Neuronal stem cell (in vitro differentiated cells): ENCODE results near the gene C16orf78.
"Not testable (repeated sequence)": the region's sequence is repeated elsewhere in the genome, so short reads cannot be mapped to it uniquely, and the experiment has no call there.

Experiments
- DNase-seq: peaks from one replicate; pipeline ENCODE4 v3.0.0-alpha.2; 2013; ENCODE audit warnings: low spot score
- H2AFZ ChIP-seq: one replicate; pipeline ENCODE4 v1.6.1; 2013; ENCODE audit warnings: mild to moderate bottlenecking, low read length, inconsistent platforms
- H2AK5ac ChIP-seq: 2 replicates; pipeline ENCODE4 v1.6.1; 2013; ENCODE audit warnings: low read depth, mild to moderate bottlenecking, inconsistent platforms, low read length, moderate library complexity, mixed read lengths
- H2BK120ac ChIP-seq: 2 replicates; pipeline ENCODE4 v1.6.1; 2013; ENCODE audit warnings: low read depth, mild to moderate bottlenecking, inconsistent platforms, low read length, moderate library complexity, mixed read lengths
- H2BK12ac ChIP-seq: one replicate; pipeline ENCODE4 v1.6.1; 2013; ENCODE audit warnings: low read length, inconsistent platforms
- H2BK15ac ChIP-seq: 2 replicates; pipeline ENCODE4 v1.6.1; 2013; ENCODE audit warnings: mild to moderate bottlenecking, low read length, inconsistent platforms, mixed read lengths
- H2BK5ac ChIP-seq: one replicate; pipeline ENCODE4 v1.6.1; 2013; ENCODE audit warnings: inconsistent platforms, mild to moderate bottlenecking, low read length, moderate library complexity
- H3K14ac ChIP-seq: one replicate; pipeline ENCODE4 v1.6.1; 2013; ENCODE audit warnings: low read length, inconsistent platforms
- H3K18ac ChIP-seq: 2 replicates; pipeline ENCODE4 v1.6.1; 2013; ENCODE audit warnings: low read length, inconsistent platforms
- H3K23ac ChIP-seq: 2 replicates; pipeline ENCODE4 v1.6.1; 2013; ENCODE audit warnings: low read depth, mild to moderate bottlenecking, mixed read lengths, low read length, inconsistent platforms; ENCODE audit not compliant: poor library complexity
- H3K27ac ChIP-seq: replicated peaks from 3 replicates; pipeline ENCODE4 v1.5.1; 2013; ENCODE audit warnings: low read length, inconsistent platforms
- H3K27me3 ChIP-seq, 3 experiments: 2 replicates each; pipeline ENCODE4 v1.6.1; 2013; ENCODE audit warnings: low read length in 3 of 3, mild to moderate bottlenecking in 2 of 3, inconsistent platforms in 1 of 3, low read depth in 1 of 3, mixed read lengths in 1 of 3, moderate library complexity in 1 of 3; ENCODE audit not compliant: control insufficient read depth in 3 of 3, insufficient read depth in 3 of 3
- H3K36me3 ChIP-seq, 2 donors: replicated peaks in 1 of 2; 2 replicates each; pipeline ENCODE4 v1.6.1; 2013; ENCODE audit warnings: low read length in 2 of 2; ENCODE audit not compliant: control insufficient read depth in 2 of 2, insufficient read depth in 2 of 2
- H3K4ac ChIP-seq: 2 replicates; pipeline ENCODE4 v1.6.1; 2013; ENCODE audit warnings: inconsistent platforms, mild to moderate bottlenecking, low read length, moderate library complexity
- H3K4me1 ChIP-seq, 2 donors: 1 replicate in 1 of 2; 2 replicates in 1 of 2; pipeline ENCODE4 v1.6.1; 2013; ENCODE audit warnings: low read length in 2 of 2, low read depth in 1 of 2; ENCODE audit not compliant: control insufficient read depth in 2 of 2, insufficient read depth in 1 of 2
- H3K4me2 ChIP-seq: one replicate; pipeline ENCODE4 v1.6.1; 2013; ENCODE audit warnings: mild to moderate bottlenecking, low read length, inconsistent platforms; ENCODE audit not compliant: insufficient read depth, poor library complexity, severe bottlenecking
- H3K4me3 ChIP-seq, 2 donors: 2 replicates each; pipeline ENCODE4 v1.5.1; 2013; ENCODE audit warnings: low read length in 2 of 2, mild to moderate bottlenecking in 2 of 2, inconsistent platforms in 1 of 2, moderate library complexity in 1 of 2
- H3K79me1 ChIP-seq: one replicate; pipeline ENCODE4 v1.6.1; 2013; ENCODE audit warnings: low read depth, mild to moderate bottlenecking, inconsistent platforms, low read length, moderate library complexity
- H3K9ac ChIP-seq: one replicate; pipeline ENCODE4 v1.6.1; 2013; ENCODE audit warnings: mild to moderate bottlenecking, low read depth, low read length, inconsistent platforms; ENCODE audit not compliant: poor library complexity
- H3K9me3 ChIP-seq, 2 donors: replicated peaks in 1 of 2; 2 replicates each; pipeline versions ENCODE3 to v1.6.1; 2013; ENCODE audit warnings: low read length in 2 of 2, mild to moderate bottlenecking in 2 of 2, inconsistent platforms in 1 of 2, low read depth in 1 of 2, mixed read lengths in 1 of 2, moderate library complexity in 1 of 2; ENCODE audit not compliant: control insufficient read depth in 2 of 2, insufficient read depth in 1 of 2
- H4K8ac ChIP-seq: one replicate; pipeline ENCODE4 v1.6.1; 2013; ENCODE audit warnings: low read depth, mild to moderate bottlenecking, inconsistent platforms, low read length, moderate library complexity
- H4K91ac ChIP-seq: one replicate; pipeline ENCODE4 v1.6.1; 2013; ENCODE audit warnings: low read length, low read depth, mild to moderate bottlenecking, inconsistent platforms; ENCODE audit not compliant: poor library complexity
- WGBS, 2 donors: extraction: QIAGEN DNeasy Blood & Tissue Kit; methylation state at CpG; one replicate each; pipeline ENCODE4 v1.1.7; 2013; ENCODE audit warnings: missing lambda C conversion rate in 2 of 2, mixed read lengths in 1 of 2; ENCODE audit not compliant: insufficient read length in 2 of 2, insufficient replicate concordance in 1 of 2; ENCODE audit errors: extremely low coverage in 2 of 2; 5-methylcytosine and 5-hydroxymethylcytosine counted together

C16orf78 gene

GRCh38 chr16:49356728-49357488, 16.7 kb upstream of the C16orf78 start:
- H3K4me1 ChIP-seq = no peaks in the 10 kb centered on the region
- no peak overlapping the region for H2BK120ac ChIP-seq
- H2BK12ac ChIP-seq = no peak overlapping the region
- H3K4me3 ChIP-seq = no peak overlapping the region
- DNase-seq = no peak
- no peak overlapping the region for H3K14ac ChIP-seq
- H2BK5ac ChIP-seq = no peak overlapping the region
- H4K8ac ChIP-seq = no peak overlapping the region
- no peak overlapping the region for H3K27ac ChIP-seq
- WGBS, 2 donors = no CpG with 5 or more reads among the region's 20 CpGs
- no peak overlapping the region for H3K4ac ChIP-seq
- H3K23ac ChIP-seq = no peak overlapping the region
- H3K18ac ChIP-seq = no peak overlapping the region
- no peak overlapping the region for H4K91ac ChIP-seq
- H3K4me2 ChIP-seq = no peak overlapping the region
- H2AFZ ChIP-seq = no peak overlapping the region
- H3K9me3 ChIP-seq = no peaks in the 10 kb centered on the region
- no peaks in the 10 kb centered on the region for H3K79me1 ChIP-seq
- H2BK15ac ChIP-seq = no peak overlapping the region
- H3K36me3 ChIP-seq = no peaks in the 10 kb centered on the region
- H3K27me3 ChIP-seq = peaks cover 0 to 27% (median 0%) of the 10 kb centered on the region in 3 experiments
- no peak overlapping the region for H3K9ac ChIP-seq
- no peak overlapping the region for H2AK5ac ChIP-seq

- Histone ChIP-seq H3K4me3 (no peak overlapping the region), H3K4me2 (no peak overlapping the region), H3K9me3 (no peaks in the 10 kb centered on the region), H3K79me1 (no peaks in the 10 kb centered on the region), H3K27ac (no peak overlapping the region), H3K4ac (no peak overlapping the region), H2AK5ac (no peak overlapping the region), H3K36me3 (no peaks in the 10 kb centered on the region), H4K8ac (no peak overlapping the region), H2BK120ac (no peak overlapping the region), H2BK15ac (no peak overlapping the region), H3K9ac (no peak overlapping the region), H2AFZ (no peak overlapping the region), H3K14ac (no peak overlapping the region), H3K27me3 (peaks cover 0 to 25% (median 0%) of the 10 kb centered on the region in 3 experiments), H3K4me1 (no peaks in the 10 kb centered on the region), H2BK12ac (no peak overlapping the region), H2BK5ac (no peak overlapping the region), H4K91ac (no peak overlapping the region), H3K23ac (no peak overlapping the region), H3K18ac (no peak overlapping the region)
- no peak for DNase-seq
- no CpG with 5 or more reads among the region's 4 CpGs for WGBS, 2 donors
Observed at GRCh38 chr16:49359591-49359990, 14.0 kb upstream of the C16orf78 start.

DNA sequence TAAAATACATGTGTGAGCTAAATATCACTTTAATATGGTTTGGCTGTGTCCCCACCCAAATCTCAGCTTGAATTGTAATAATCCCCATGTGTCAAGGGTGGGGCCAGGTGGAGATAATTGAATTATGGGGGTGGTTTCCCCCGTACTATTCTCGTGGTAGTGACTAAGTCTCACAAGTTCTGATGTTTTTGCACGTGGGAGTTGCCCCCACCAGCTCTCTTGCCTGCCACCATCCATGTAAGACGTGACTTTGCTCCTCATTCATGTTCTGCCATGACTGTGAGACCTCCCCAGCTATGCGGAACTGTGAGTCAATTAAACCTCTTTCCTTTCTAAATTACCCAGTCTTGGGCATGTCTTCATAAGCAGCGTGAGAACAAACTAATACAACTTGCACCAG, 11.9 kb upstream of the C16orf78 start:
- not testable (repeated sequence) for H3K9me3 ChIP-seq, H2BK15ac ChIP-seq, H3K23ac ChIP-seq, H2AFZ ChIP-seq, H4K91ac ChIP-seq, H2BK12ac ChIP-seq, H3K27ac ChIP-seq, H3K4me3 ChIP-seq, H3K9ac ChIP-seq, H3K79me1 ChIP-seq, H2BK5ac ChIP-seq, H4K8ac ChIP-seq, H3K4ac ChIP-seq, DNase-seq, H2AK5ac ChIP-seq, H3K14ac ChIP-seq, H3K4me2 ChIP-seq, H3K18ac ChIP-seq, H2BK120ac ChIP-seq, H3K4me1 ChIP-seq, H3K36me3 ChIP-seq
- no CpG with 5 or more reads among the region's 6 CpGs for WGBS, 2 donors
- peaks cover 0 to 23% (median 0%) of the 10 kb centered on the region in 3 experiments for H3K27me3 ChIP-seq

DNA sequence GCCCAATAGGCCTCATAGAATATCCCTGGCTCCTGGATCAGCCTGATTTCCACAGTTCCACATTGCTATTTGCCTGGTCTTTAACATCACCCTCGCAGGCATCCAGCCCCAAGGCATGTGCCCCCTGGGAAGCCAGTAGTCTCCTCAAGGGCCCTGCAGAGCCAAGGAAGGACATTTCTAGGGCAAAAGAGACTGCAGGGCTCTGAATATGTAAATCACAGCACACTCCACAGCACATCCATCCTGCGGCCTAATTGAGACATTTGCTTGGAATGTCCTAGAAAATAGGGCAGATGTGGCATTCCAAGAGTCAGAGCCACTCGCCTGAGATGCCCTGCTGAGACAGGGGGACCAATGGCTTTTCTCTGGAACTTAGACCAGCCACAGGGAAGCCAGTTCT, 11.4 kb upstream of the C16orf78 start:
- H4K91ac ChIP-seq = no peak overlapping the region
- H3K9ac ChIP-seq = no peak overlapping the region
- no peak overlapping the region for H2BK12ac ChIP-seq
- no CpG with 5 or more reads among the region's 3 CpGs for WGBS, 2 donors
- H3K4me1 ChIP-seq = no peaks in the 10 kb centered on the region
- H3K27ac ChIP-seq = no peak overlapping the region
- peaks cover 0 to 26% (median 0%) of the 10 kb centered on the region in 3 experiments for H3K27me3 ChIP-seq
- no peak overlapping the region for H3K23ac ChIP-seq
- H3K4ac ChIP-seq = no peak overlapping the region
- H2BK120ac ChIP-seq = no peak overlapping the region
- H3K4me2 ChIP-seq = no peak overlapping the region
- no peak for DNase-seq
- no peaks in the 10 kb centered on the region for H3K36me3 ChIP-seq
- no peak overlapping the region for H4K8ac ChIP-seq
- no peak overlapping the region for H2BK15ac ChIP-seq
- H2AK5ac ChIP-seq = no peak overlapping the region
- H3K9me3 ChIP-seq = no peaks in the 10 kb centered on the region
- H3K14ac ChIP-seq = no peak overlapping the region
- no peaks in the 10 kb centered on the region for H3K79me1 ChIP-seq
- no peak overlapping the region for H2BK5ac ChIP-seq
- no peak overlapping the region for H3K18ac ChIP-seq
- no peak overlapping the region for H3K4me3 ChIP-seq
- H2AFZ ChIP-seq = no peak overlapping the region
